Caco-2 (cell line): ENCODE results near the gene SHLD1. TPM values are rescaled to one million over a fixed set of nuclear protein-coding genes. Genes with fewer than 3 reads are reported as not detected.

Experiments used
- BruUV-seq: library from RNA; stranded (reverse); fragments of 400-500 nt; replicated peaks from 2 replicates; lab custom pipeline; 2021; lab: Mats Ljungman, UMichigan
- CTCF ChIA-PET: fragments of 300-600 bp; sonication (Branson Sonifier 250); formaldehyde crosslinking; loops from one replicate; lab custom pipeline; 2022; ENCODE audit warnings: antibody characterized with exemption; lab: Charles Lee
- POLR2A ChIA-PET: fragments of 300-600 bp; sonication (Branson Sonifier 250); formaldehyde crosslinking; loops from one replicate; lab custom pipeline; 2022; ENCODE audit warnings: antibody characterized with exemption; lab: Charles Lee
- DNase-seq, 2 experiments: peaks; one replicate each; pipeline versions ENCODE4 v3.0.0 to v3.0.0-alpha.2; 2020 to 2022
- H3K27me3 ChIP-seq: replicated peaks from 2 replicates; pipeline ENCODE4 v1.6.0; 2011; ENCODE audit warnings: low read length; ENCODE audit not compliant: control insufficient read depth, insufficient read depth
- H3K36me3 ChIP-seq: 2 replicates; pipeline ENCODE4 v1.5.1; 2011; ENCODE audit warnings: low read length; ENCODE audit not compliant: control insufficient read depth, insufficient read depth
- H3K4me1 ChIP-seq: fragments of 250-450 bp; sonication (Bioruptor Pico); 2 replicates; pipeline ENCODE4 v1.5.1; 2020; ENCODE audit warnings: mild to moderate bottlenecking
- H3K4me3 ChIP-seq: 2 replicates; pipeline ENCODE4 v1.5.1; 2011; ENCODE audit warnings: low read depth, mild to moderate bottlenecking, control low read depth, low read length
- H3K9me3 ChIP-seq: fragments of 250-450 bp; sonication (Bioruptor Pico); 2 replicates; pipeline ENCODE4 v1.5.1; 2020; ENCODE audit warnings: mild to moderate bottlenecking, moderate library complexity
- H3K27ac Mint-ChIP-seq: one replicate; pipeline ENCODE4 v1.8.0; 2022; ENCODE audit warnings: mixed read lengths; ENCODE audit not compliant: unreplicated experiment
- H3K27me3 Mint-ChIP-seq: one replicate; pipeline ENCODE4 v1.8.0; 2022; ENCODE audit warnings: mixed read lengths; ENCODE audit not compliant: insufficient read depth, unreplicated experiment
- H3K36me3 Mint-ChIP-seq: one replicate; pipeline ENCODE4 v1.8.0; 2022; ENCODE audit warnings: mild to moderate bottlenecking, mixed read lengths; ENCODE audit not compliant: insufficient read depth, unreplicated experiment
- H3K4me1 Mint-ChIP-seq: one replicate; pipeline ENCODE4 v1.8.0; 2022; ENCODE audit warnings: low read depth, mixed read lengths; ENCODE audit not compliant: unreplicated experiment
- H3K4me3 Mint-ChIP-seq: one replicate; pipeline ENCODE4 v1.8.0; 2022; ENCODE audit warnings: mild to moderate bottlenecking, moderate library complexity, mixed read lengths; ENCODE audit not compliant: unreplicated experiment
- H3K9me3 Mint-ChIP-seq: one replicate; pipeline ENCODE4 v1.8.0; 2022; ENCODE audit warnings: mixed read lengths; ENCODE audit not compliant: unreplicated experiment
- CTCF ChIP-seq, 2 experiments: fragments of 200-600 bp in 1 of 2; IDR thresholded peaks; 1 replicate in 1 of 2; 2 replicates in 1 of 2; pipeline versions ENCODE4 v1.5.1 to v1.8.0; 2011 to 2022; ENCODE audit warnings: antibody characterized with exemption in 1 of 2, control low read depth in 1 of 2, inconsistent platforms in 1 of 2, low read depth in 1 of 2, low read length in 1 of 2, mild to moderate bottlenecking in 1 of 2, moderate library complexity in 1 of 2; ENCODE audit not compliant: insufficient read depth in 1 of 2, severe bottlenecking in 1 of 2, unreplicated experiment in 1 of 2
- intact Hi-C: fragments of 100-400 bp; cut with micrococcal nuclease; formaldehyde crosslinking; loops from one replicate; pipeline ENCODE4 v1.10.0; 2022; ENCODE audit not compliant: unreplicated experiment
- total RNA-seq: library from RNA; stranded (reverse); gene quantifications from 2 replicates; pipeline ENCODE4 v1.2.3, GENCODE V29; 2022

The SHLD1 gene
- total RNA-seq, 1 experiment from 2014 or later = 4.8 TPM

- H3K9me3 ChIP-seq = 0 out of 2 replicates have a peak, but pooled peaks cover 5% of the 10 kb centered on the region
- H3K4me3 Mint-ChIP-seq = no peak overlapping the region
- H3K4me1 Mint-ChIP-seq = no peaks in the 10 kb centered on the region
- H3K27me3 Mint-ChIP-seq = peaks cover 21% of the 10 kb centered on the region
- no peaks in the 10 kb centered on the region for H3K27me3 ChIP-seq
- POLR2A ChIA-PET = no interaction called here
- no peaks in the 10 kb centered on the region for H3K36me3 ChIP-seq
- H3K27ac Mint-ChIP-seq = no peak overlapping the region
- no peaks in the 10 kb centered on the region for H3K4me1 ChIP-seq
- intact Hi-C loops = no loop called here
- BruUV-seq = no TSS peak
- no peak for TF ChIP-seq CTCF (IDR thresholded peaks at IDR 0.05; ENCODE audit: insufficient read depth in 1 of 2, low read depth in 1 of 2, low read length in 1 of 2, severe bottlenecking in 1 of 2, unreplicated experiment in 1 of 2)
- no peak overlapping the region for H3K4me3 ChIP-seq
- CTCF ChIA-PET = interaction anchor here (0.7 kb wide), 1 partner anchor 130 kb away, joined by 4 read pairs; no protein-coding TSS in a partner anchor
- H3K9me3 Mint-ChIP-seq = no peaks in the 10 kb centered on the region
- DNase-seq = no peak
- no peaks in the 10 kb centered on the region for H3K36me3 Mint-ChIP-seq
Measured at GRCh38 chr20:5877128-5877527, 126.9 kb downstream of the SHLD1 start.

- no peak for DNase-seq
- no peak overlapping the region for H3K4me3 Mint-ChIP-seq
- H3K27me3 Mint-ChIP-seq = peaks cover 17% of the 10 kb centered on the region
- no peaks in the 10 kb centered on the region for H3K36me3 Mint-ChIP-seq
- Histone ChIP-seq H3K4me1 (no peaks in the 10 kb centered on the region), H3K9me3 (no peaks in the 10 kb centered on the region), H3K4me3 (no peak overlapping the region), H3K36me3 (no peaks in the 10 kb centered on the region), H3K27me3 (no peaks in the 10 kb centered on the region)
- POLR2A ChIA-PET = no interaction called here
- no peak for TF ChIP-seq CTCF (IDR thresholded peaks at IDR 0.05; ENCODE audit: insufficient read depth in 1 of 2, low read depth in 1 of 2, low read length in 1 of 2, severe bottlenecking in 1 of 2, unreplicated experiment in 1 of 2)
- BruUV-seq = no TSS peak
- intact Hi-C loops = no loop called here
- no peak overlapping the region for H3K27ac Mint-ChIP-seq
- CTCF ChIA-PET = no interaction called here
- no peaks in the 10 kb centered on the region for H3K4me1 Mint-ChIP-seq
- H3K9me3 Mint-ChIP-seq = no peaks in the 10 kb centered on the region
Measured at GRCh38 chr20:5880326-5880725, 130.1 kb downstream of the SHLD1 start.

GRCh38 chr20:5881703-5882102 is 131.5 kb downstream of the SHLD1 start:
- Histone ChIP-seq H3K9me3 (no peaks in the 10 kb centered on the region), H3K4me3 (no peak overlapping the region), H3K4me1 (no peaks in the 10 kb centered on the region), H3K27me3 (no peaks in the 10 kb centered on the region), H3K36me3 (no peaks in the 10 kb centered on the region)
- DNase-seq = no peak
- TF ChIP-seq CTCF (IDR thresholded peaks at IDR 0.05; ENCODE audit: insufficient read depth in 1 of 2, low read depth in 1 of 2, low read length in 1 of 2, severe bottlenecking in 1 of 2, unreplicated experiment in 1 of 2) = no peak
- no TSS peak for BruUV-seq
- intact Hi-C loops = no loop called here
- Mint-ChIP-seq H3K4me3 (no peak overlapping the region), H3K27me3 (peaks cover 19% of the 10 kb centered on the region), H3K36me3 (no peaks in the 10 kb centered on the region), H3K27ac (no peak overlapping the region), H3K4me1 (no peaks in the 10 kb centered on the region), H3K9me3 (no peaks in the 10 kb centered on the region)
- CTCF ChIA-PET = no interaction called here
- POLR2A ChIA-PET = interaction anchor here (0.6 kb wide), 1 partner anchor 16 kb away, joined by 3 read pairs; no protein-coding TSS in a partner anchor
